Measurements from ENCODE around the gene MED31.
"Not testable (repeated sequence)": the region's sequence is repeated elsewhere in the genome, so short reads cannot be mapped to it uniquely, and the experiment has no call there.

MED31 gene

GRCh38 chr17:6695051-6695450 lies 43.6 kb upstream of the MED31 start:
- 94% methylated on average over 2 of the region's 2 CpGs for WGBS (ENCODE audit: insufficient coverage)
- H3K4me1 ChIP-seq (ENCODE audit: control extremely low read depth in 1 of 4, control insufficient read depth in 4 of 4, insufficient read depth in 4 of 4, low read length in 3 of 4), result no peaks in the 10 kb centered on the region
- H3K27me3 ChIP-seq (replicated peaks in 2 of 5; ENCODE audit: control insufficient read depth in 4 of 5, insufficient read depth in 5 of 5, low read length in 4 of 5), result peaks cover 0 to 14% (median 6%) of the 10 kb centered on the region in 5 experiments
- no peaks in the 10 kb centered on the region for H3K36me3 ChIP-seq (ENCODE audit: control insufficient read depth in 4 of 4, insufficient read depth in 4 of 4, low read length in 3 of 4)
- no peaks in the 10 kb centered on the region for H3K9me3 ChIP-seq (ENCODE audit: control extremely low read depth in 1 of 5, control insufficient read depth in 4 of 5, insufficient read depth in 2 of 5, low read depth in 1 of 5, low read length in 4 of 5)
- no peak overlapping the region for H3K27ac ChIP-seq (ENCODE audit: insufficient read depth in 1 of 2, low read depth in 1 of 2, low read length in 2 of 2, poor library complexity in 1 of 2, severe bottlenecking in 2 of 2)
- CTCF ChIA-PET, result no interaction called here
- H3K4me3 ChIP-seq (ENCODE audit: control insufficient read depth in 1 of 7, extremely low read depth in 1 of 7, insufficient read depth in 4 of 7, low read depth in 2 of 7, low read length in 6 of 7), result no peak overlapping the region
- DNase-seq, result no peak
- POLR2A ChIA-PET, result no interaction called here

GRCh38 chr17:6691958-6692357 lies 40.6 kb upstream of the MED31 start:
- whole genome bisulfite sequencing (ENCODE audit: insufficient coverage), result 76% methylated on average over 6 of the region's 6 CpGs
- H3K36me3 ChIP-seq (ENCODE audit: control insufficient read depth in 4 of 4, insufficient read depth in 4 of 4, low read length in 3 of 4); H3K4me1 ChIP-seq (ENCODE audit: control extremely low read depth in 1 of 4, control insufficient read depth in 4 of 4, insufficient read depth in 4 of 4, low read length in 3 of 4); POLR2A ChIA-PET; H3K27ac ChIP-seq (ENCODE audit: insufficient read depth in 1 of 2, low read depth in 1 of 2, low read length in 2 of 2, poor library complexity in 1 of 2, severe bottlenecking in 2 of 2); H3K9me3 ChIP-seq (ENCODE audit: control extremely low read depth in 1 of 5, control insufficient read depth in 4 of 5, insufficient read depth in 2 of 5, low read depth in 1 of 5, low read length in 4 of 5); DNase-seq; H3K4me3 ChIP-seq (ENCODE audit: control insufficient read depth in 1 of 7, extremely low read depth in 1 of 7, insufficient read depth in 4 of 7, low read depth in 2 of 7, low read length in 6 of 7): not testable (repeated sequence)
- peaks cover 0 to 14% (median 6%) of the 10 kb centered on the region in 5 experiments for H3K27me3 ChIP-seq (replicated peaks in 2 of 5; ENCODE audit: control insufficient read depth in 4 of 5, insufficient read depth in 5 of 5, low read length in 4 of 5)
- CTCF ChIA-PET, result interaction anchor here (0.6 kb wide), 1 partner anchor 370 kb away, joined by 6 read pairs; no protein-coding TSS in a partner anchor

GRCh38 chr17:6691546-6691945 lies 40.1 kb upstream of the MED31 start:
- Histone ChIP-seq H3K9me3 (ENCODE audit: control extremely low read depth in 1 of 5, control insufficient read depth in 4 of 5, insufficient read depth in 2 of 5, low read depth in 1 of 5, low read length in 4 of 5) (no peaks in the 10 kb centered on the region), H3K4me3 (ENCODE audit: control insufficient read depth in 1 of 7, extremely low read depth in 1 of 7, insufficient read depth in 4 of 7, low read depth in 2 of 7, low read length in 6 of 7) (no peak overlapping the region), H3K27ac (ENCODE audit: insufficient read depth in 1 of 2, low read depth in 1 of 2, low read length in 2 of 2, poor library complexity in 1 of 2, severe bottlenecking in 2 of 2) (no peak overlapping the region), H3K36me3 (ENCODE audit: control insufficient read depth in 4 of 4, insufficient read depth in 4 of 4, low read length in 3 of 4) (no peaks in the 10 kb centered on the region), H3K27me3 (replicated peaks in 2 of 5; ENCODE audit: control insufficient read depth in 4 of 5, insufficient read depth in 5 of 5, low read length in 4 of 5) (peaks cover 0 to 16% (median 5%) of the 10 kb centered on the region in 5 experiments), H3K4me1 (ENCODE audit: control extremely low read depth in 1 of 4, control insufficient read depth in 4 of 4, insufficient read depth in 4 of 4, low read length in 3 of 4) (no peaks in the 10 kb centered on the region)
- ChIA-PET POLR2A (interaction anchor here (0.6 kb wide), 1 partner anchor 37 kb away, joined by 3 read pairs; no protein-coding TSS in a partner anchor), CTCF (interaction anchor here (0.6 kb wide), 1 partner anchor 371 kb away, joined by 6 read pairs; no protein-coding TSS in a partner anchor)
- 81% methylated on average over 3 of the region's 3 CpGs for WGBS (ENCODE audit: insufficient coverage)
- DNase-seq, result no peak

GRCh38 chr17:6690641-6691040 lies 39.2 kb upstream of the MED31 start:
- no peak for DNase-seq
- ChIA-PET CTCF (no interaction called here), POLR2A (no interaction called here)
- WGBS (ENCODE audit: insufficient coverage), result 91% methylated on average over 10 of the region's 11 CpGs
- Histone ChIP-seq H3K27ac (ENCODE audit: insufficient read depth in 1 of 2, low read depth in 1 of 2, low read length in 2 of 2, poor library complexity in 1 of 2, severe bottlenecking in 2 of 2) (no peak overlapping the region), H3K36me3 (ENCODE audit: control insufficient read depth in 4 of 4, insufficient read depth in 4 of 4, low read length in 3 of 4) (no peaks in the 10 kb centered on the region), H3K27me3 (replicated peaks in 2 of 5; ENCODE audit: control insufficient read depth in 4 of 5, insufficient read depth in 5 of 5, low read length in 4 of 5) (peaks cover 0 to 15% (median 7%) of the 10 kb centered on the region in 5 experiments), H3K4me1 (ENCODE audit: control extremely low read depth in 1 of 4, control insufficient read depth in 4 of 4, insufficient read depth in 4 of 4, low read length in 3 of 4) (no peaks in the 10 kb centered on the region), H3K4me3 (ENCODE audit: control insufficient read depth in 1 of 7, extremely low read depth in 1 of 7, insufficient read depth in 4 of 7, low read depth in 2 of 7, low read length in 6 of 7) (no peak overlapping the region), H3K9me3 (ENCODE audit: control extremely low read depth in 1 of 5, control insufficient read depth in 4 of 5, insufficient read depth in 2 of 5, low read depth in 1 of 5, low read length in 4 of 5) (no peaks in the 10 kb centered on the region)

GRCh38 chr17:6688944-6689343 lies 37.5 kb upstream of the MED31 start:
- CTCF ChIA-PET, result no interaction called here
- WGBS (ENCODE audit: insufficient coverage), result 100% methylated on average over 3 of the region's 9 CpGs
- H3K36me3 ChIP-seq (ENCODE audit: control insufficient read depth in 4 of 4, insufficient read depth in 4 of 4, low read length in 3 of 4), result no peaks in the 10 kb centered on the region
- H3K9me3 ChIP-seq (ENCODE audit: control extremely low read depth in 1 of 5, control insufficient read depth in 4 of 5, insufficient read depth in 2 of 5, low read depth in 1 of 5, low read length in 4 of 5), result no peaks in the 10 kb centered on the region
- H3K4me3 ChIP-seq (ENCODE audit: control insufficient read depth in 1 of 7, extremely low read depth in 1 of 7, insufficient read depth in 4 of 7, low read depth in 2 of 7, low read length in 6 of 7), result no peak overlapping the region
- POLR2A ChIA-PET, result interaction anchor here (0.6 kb wide), 1 partner anchor 98 kb away, joined by 5 read pairs; no protein-coding TSS in a partner anchor
- H3K27ac ChIP-seq (ENCODE audit: insufficient read depth in 1 of 2, low read depth in 1 of 2, low read length in 2 of 2, poor library complexity in 1 of 2, severe bottlenecking in 2 of 2), result no peak overlapping the region
- no peaks in the 10 kb centered on the region for H3K4me1 ChIP-seq (ENCODE audit: control extremely low read depth in 1 of 4, control insufficient read depth in 4 of 4, insufficient read depth in 4 of 4, low read length in 3 of 4)
- no peak for DNase-seq
- H3K27me3 ChIP-seq (replicated peaks in 2 of 5; ENCODE audit: control insufficient read depth in 4 of 5, insufficient read depth in 5 of 5, low read length in 4 of 5), result peaks cover 0 to 13% (median 10%) of the 10 kb centered on the region in 5 experiments

DNA sequence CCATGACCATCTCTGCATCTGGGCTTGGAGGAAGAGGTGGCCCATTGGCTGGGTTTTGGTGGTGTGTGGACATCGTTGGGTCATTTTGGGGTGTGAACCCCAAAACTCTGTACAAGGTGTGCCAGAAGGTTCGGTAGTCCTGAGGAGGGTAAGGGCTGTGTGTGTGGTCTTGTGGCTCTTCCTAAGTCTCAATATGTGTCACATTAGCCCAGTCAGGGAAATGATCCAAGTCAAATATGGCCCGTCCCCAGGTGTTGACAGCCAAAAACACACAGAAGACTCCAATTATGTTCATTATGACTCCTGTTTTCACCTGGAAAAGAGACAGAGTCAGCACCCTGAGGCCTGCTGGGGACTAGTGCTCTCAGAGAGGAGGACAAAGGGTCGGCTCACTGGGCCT lies 34.6 kb upstream of the MED31 start:
- Histone ChIP-seq H3K27ac (ENCODE audit: insufficient read depth in 1 of 2, low read depth in 1 of 2, low read length in 2 of 2, poor library complexity in 1 of 2, severe bottlenecking in 2 of 2) (no peak overlapping the region), H3K27me3 (replicated peaks in 2 of 5; ENCODE audit: control insufficient read depth in 4 of 5, insufficient read depth in 5 of 5, low read length in 4 of 5) (peaks cover 0 to 26% (median 8%) of the 10 kb centered on the region in 5 experiments), H3K4me1 (ENCODE audit: control extremely low read depth in 1 of 4, control insufficient read depth in 4 of 4, insufficient read depth in 4 of 4, low read length in 3 of 4) (no peaks in the 10 kb centered on the region), H3K4me3 (ENCODE audit: control insufficient read depth in 1 of 7, extremely low read depth in 1 of 7, insufficient read depth in 4 of 7, low read depth in 2 of 7, low read length in 6 of 7) (no peak overlapping the region), H3K9me3 (ENCODE audit: control extremely low read depth in 1 of 5, control insufficient read depth in 4 of 5, insufficient read depth in 2 of 5, low read depth in 1 of 5, low read length in 4 of 5) (no peaks in the 10 kb centered on the region), H3K36me3 (ENCODE audit: control insufficient read depth in 4 of 4, insufficient read depth in 4 of 4, low read length in 3 of 4) (no peaks in the 10 kb centered on the region)
- no peak for DNase-seq
- POLR2A ChIA-PET, result no interaction called here
- 100% methylated on average over 4 of the region's 4 CpGs for WGBS (ENCODE audit: insufficient coverage)
- CTCF ChIA-PET, result no interaction called here

DNA sequence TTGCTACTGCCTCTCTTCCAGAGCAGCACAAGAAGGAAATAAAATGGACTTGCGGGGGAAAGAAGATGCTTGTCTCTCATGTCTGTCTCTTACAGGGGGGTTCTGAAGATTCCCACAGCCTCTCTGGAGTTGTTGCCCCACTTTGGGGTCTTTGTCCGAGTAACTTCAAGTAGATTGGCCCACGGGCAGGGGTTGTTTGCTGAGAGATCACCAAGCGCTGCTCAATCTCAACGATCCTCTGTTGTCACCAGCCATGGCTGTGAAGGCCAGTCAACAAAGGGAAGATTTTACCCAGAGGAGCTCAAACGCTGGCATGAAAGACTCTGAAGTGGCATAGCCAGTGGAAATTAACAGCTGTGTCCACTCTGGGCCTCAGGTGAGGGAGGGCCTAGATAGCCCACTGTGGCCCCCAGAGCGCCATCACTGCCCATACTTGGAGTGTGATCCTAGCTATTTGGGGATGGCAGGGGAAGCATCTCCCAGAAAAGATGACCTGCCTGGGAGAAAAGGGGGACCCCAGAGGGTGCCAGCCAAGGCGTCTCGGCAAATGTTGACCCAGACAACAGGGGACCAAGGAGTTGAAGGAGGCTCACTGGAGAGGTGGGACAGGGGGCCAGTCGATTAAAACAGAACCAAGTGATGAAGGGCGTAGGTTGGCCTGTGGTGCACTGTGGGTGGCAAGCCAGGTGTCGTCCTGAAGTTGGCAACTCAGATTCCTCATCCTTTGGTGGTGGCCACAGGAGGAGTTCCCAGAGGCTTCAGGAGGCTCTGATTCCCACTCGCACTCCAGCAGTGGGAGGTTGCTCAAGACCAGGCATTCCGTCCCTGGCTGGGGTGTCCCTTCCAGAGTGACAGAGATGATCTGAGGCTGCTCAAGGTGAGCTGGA lies 33.7 kb upstream of the MED31 start:
- Histone ChIP-seq H3K27ac (ENCODE audit: insufficient read depth in 1 of 2, low read depth in 1 of 2, low read length in 2 of 2, poor library complexity in 1 of 2, severe bottlenecking in 2 of 2) (no peak overlapping the region), H3K9me3 (ENCODE audit: control extremely low read depth in 1 of 5, control insufficient read depth in 4 of 5, insufficient read depth in 2 of 5, low read depth in 1 of 5, low read length in 4 of 5) (no peaks in the 10 kb centered on the region), H3K4me1 (ENCODE audit: control extremely low read depth in 1 of 4, control insufficient read depth in 4 of 4, insufficient read depth in 4 of 4, low read length in 3 of 4) (no peaks in the 10 kb centered on the region), H3K27me3 (replicated peaks in 2 of 5; ENCODE audit: control insufficient read depth in 4 of 5, insufficient read depth in 5 of 5, low read length in 4 of 5) (peaks cover 0 to 26% (median 10%) of the 10 kb centered on the region in 5 experiments), H3K4me3 (ENCODE audit: control insufficient read depth in 1 of 7, extremely low read depth in 1 of 7, insufficient read depth in 4 of 7, low read depth in 2 of 7, low read length in 6 of 7) (no peak overlapping the region), H3K36me3 (ENCODE audit: control insufficient read depth in 4 of 4, insufficient read depth in 4 of 4, low read length in 3 of 4) (no peaks in the 10 kb centered on the region)
- ChIA-PET POLR2A (no interaction called here), CTCF (interaction anchor here (1.2 kb wide), 1 partner anchor 14 kb away, joined by 3 read pairs; no protein-coding TSS in a partner anchor)
- WGBS (ENCODE audit: insufficient coverage), result 93% methylated on average over 11 of the region's 14 CpGs
- DNase-seq, result no peak
